ENCODE measurements around the gene ISG15.

Gene ISG15

GRCh38 chr1:970242-970972 lies 42.9 kb upstream of the ISG15 start:
- DNase-seq, result no peak

DNA sequence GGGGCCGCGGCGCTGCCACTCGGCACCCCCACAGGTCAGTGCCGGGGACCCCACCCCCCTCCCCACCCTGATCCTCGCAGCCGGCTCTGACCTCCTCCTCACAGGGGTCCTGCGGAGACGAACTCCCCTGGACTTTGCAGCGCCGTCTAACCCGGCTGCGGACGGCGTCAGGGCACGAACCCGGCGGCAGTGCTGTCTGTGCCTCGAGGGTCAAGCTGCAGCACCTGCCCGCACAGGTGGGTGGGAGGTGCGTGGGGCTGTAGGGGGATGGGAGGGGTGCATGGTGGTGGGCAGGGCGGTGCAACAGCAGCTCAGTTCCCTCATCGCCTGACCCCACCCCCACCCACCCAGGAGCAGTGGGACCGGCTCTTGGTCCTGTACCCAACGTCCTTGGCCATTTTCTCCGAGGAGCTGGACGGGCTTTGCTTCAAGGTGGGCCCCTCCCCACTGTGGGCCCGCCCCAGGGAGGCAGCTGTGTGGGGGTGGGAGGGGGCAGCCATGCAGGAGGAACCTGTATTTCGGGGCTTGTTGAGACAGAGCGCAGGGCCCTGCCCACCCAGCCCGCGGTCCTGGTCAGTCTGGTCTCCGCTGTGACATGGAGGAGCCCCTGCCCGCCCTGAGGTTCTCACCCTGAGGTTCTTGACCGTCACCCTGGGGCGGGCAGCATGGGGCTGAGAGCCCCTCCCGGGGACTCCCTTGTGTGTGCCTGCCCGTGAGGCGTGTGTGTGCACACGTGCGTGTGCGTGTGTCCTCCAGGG lies 42.1 kb upstream of the ISG15 start:
- no peaks in the 10 kb centered on the region for H3K36me3 ChIP-seq (ENCODE audit: control insufficient read depth, insufficient read depth, low read length)
- no peak overlapping the region for H3K4me3 ChIP-seq (ENCODE audit: insufficient read depth, low read depth, low read length, poor library complexity, severe bottlenecking)
- H3K27me3 ChIP-seq (replicated peaks; ENCODE audit: control insufficient read depth, insufficient read depth, low read length, poor library complexity, severe bottlenecking), result no peaks in the 10 kb centered on the region
- no peak overlapping the region for H3K27ac ChIP-seq (ENCODE audit: insufficient read depth, low read length, poor library complexity, severe bottlenecking)
- H3K4me1 ChIP-seq (ENCODE audit: control insufficient read depth, insufficient read depth, low read length, poor library complexity, severe bottlenecking), result peaks cover 16% of the 10 kb centered on the region
- DNase-seq, result no peak
- no peaks in the 10 kb centered on the region for H3K9me3 ChIP-seq (ENCODE audit: control insufficient read depth, low read length)

More at GRCh38 chr1:970242-970972, 42.9 kb upstream of the ISG15 start:
- no peak overlapping the region for H3K27ac ChIP-seq (ENCODE audit: insufficient read depth, low read length, poor library complexity, severe bottlenecking)
- no peaks in the 10 kb centered on the region for H3K9me3 ChIP-seq (ENCODE audit: control insufficient read depth, low read length)
- H3K4me3 ChIP-seq (ENCODE audit: insufficient read depth, low read depth, low read length, poor library complexity, severe bottlenecking), result no peak overlapping the region
- H3K4me1 ChIP-seq (ENCODE audit: control insufficient read depth, insufficient read depth, low read length, poor library complexity, severe bottlenecking), result peaks cover 11% of the 10 kb centered on the region
- no peaks in the 10 kb centered on the region for H3K27me3 ChIP-seq (replicated peaks; ENCODE audit: control insufficient read depth, insufficient read depth, low read length, poor library complexity, severe bottlenecking)
- H3K36me3 ChIP-seq (ENCODE audit: control insufficient read depth, insufficient read depth, low read length), result no peaks in the 10 kb centered on the region

DNA sequence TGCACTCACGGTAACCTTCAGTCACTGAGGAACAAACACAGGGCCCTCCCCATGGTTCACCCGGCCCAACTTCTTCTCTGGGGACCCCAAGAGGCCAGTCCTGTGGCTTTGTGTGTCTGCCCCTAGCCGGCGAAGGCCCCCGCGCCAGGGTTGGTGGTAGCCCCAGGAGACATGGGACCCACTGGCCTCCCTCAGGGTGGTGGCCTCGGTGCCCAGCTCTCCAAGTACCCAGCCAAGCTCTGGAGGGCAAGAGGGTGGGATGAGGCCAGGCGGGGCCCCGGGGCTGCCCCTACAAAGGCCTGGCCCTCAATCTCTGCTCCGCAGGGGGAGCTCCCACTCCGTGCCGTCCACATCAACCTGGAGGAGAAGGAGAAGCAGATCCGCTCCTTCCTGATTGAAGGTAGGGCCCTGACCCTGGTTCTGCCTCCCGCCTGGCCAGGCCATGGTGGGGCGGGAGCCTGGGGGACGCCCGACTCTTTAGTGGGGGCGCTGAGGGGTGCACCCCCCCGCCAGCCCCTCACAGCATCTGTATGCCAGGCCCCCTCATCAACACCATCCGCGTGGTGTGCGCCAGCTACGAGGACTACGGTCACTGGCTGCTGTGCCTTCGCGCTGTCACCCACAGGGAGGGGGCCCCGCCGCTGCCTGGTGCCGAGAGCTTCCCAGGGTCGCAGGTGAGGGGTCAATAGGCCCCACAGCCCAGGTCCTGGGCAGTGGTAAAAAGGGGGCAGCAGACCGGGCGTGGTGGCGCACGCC lies 41.4 kb upstream of the ISG15 start:
- no peaks in the 10 kb centered on the region for H3K27me3 ChIP-seq (replicated peaks; ENCODE audit: control insufficient read depth, insufficient read depth, low read length, poor library complexity, severe bottlenecking)
- no peak overlapping the region for H3K4me3 ChIP-seq (ENCODE audit: insufficient read depth, low read depth, low read length, poor library complexity, severe bottlenecking)
- H3K36me3 ChIP-seq (ENCODE audit: control insufficient read depth, insufficient read depth, low read length), result no peaks in the 10 kb centered on the region
- no peak overlapping the region for H3K27ac ChIP-seq (ENCODE audit: insufficient read depth, low read length, poor library complexity, severe bottlenecking)
- no peak for DNase-seq
- peaks cover 15% of the 10 kb centered on the region for H3K4me1 ChIP-seq (ENCODE audit: control insufficient read depth, insufficient read depth, low read length, poor library complexity, severe bottlenecking)
- no peaks in the 10 kb centered on the region for H3K9me3 ChIP-seq (ENCODE audit: control insufficient read depth, low read length)

GRCh38 chr1:972726-973458 lies 40.4 kb upstream of the ISG15 start:
- Histone ChIP-seq H3K9me3 (ENCODE audit: control insufficient read depth, low read length) (no peaks in the 10 kb centered on the region), H3K36me3 (ENCODE audit: control insufficient read depth, insufficient read depth, low read length) (no peaks in the 10 kb centered on the region), H3K27ac (ENCODE audit: insufficient read depth, low read length, poor library complexity, severe bottlenecking) (no peak overlapping the region)

GRCh38 chr1:973459-974292 lies 39.6 kb upstream of the ISG15 start:
- Histone ChIP-seq H3K27ac (ENCODE audit: insufficient read depth, low read length, poor library complexity, severe bottlenecking) (no peak overlapping the region), H3K9me3 (ENCODE audit: control insufficient read depth, low read length) (no peaks in the 10 kb centered on the region), H3K36me3 (ENCODE audit: control insufficient read depth, insufficient read depth, low read length) (no peaks in the 10 kb centered on the region), H3K27me3 (replicated peaks; ENCODE audit: control insufficient read depth, insufficient read depth, low read length, poor library complexity, severe bottlenecking) (no peaks in the 10 kb centered on the region), H3K4me3 (ENCODE audit: insufficient read depth, low read depth, low read length, poor library complexity, severe bottlenecking) (no peak overlapping the region), H3K4me1 (ENCODE audit: control insufficient read depth, insufficient read depth, low read length, poor library complexity, severe bottlenecking) (peaks cover 10% of the 10 kb centered on the region)
- DNase-seq, result no peak

More at GRCh38 chr1:972726-973458, 40.4 kb upstream of the ISG15 start:
- Histone ChIP-seq H3K4me3 (ENCODE audit: insufficient read depth, low read depth, low read length, poor library complexity, severe bottlenecking) (no peak overlapping the region), H3K4me1 (ENCODE audit: control insufficient read depth, insufficient read depth, low read length, poor library complexity, severe bottlenecking) (peaks cover 10% of the 10 kb centered on the region), H3K27me3 (replicated peaks; ENCODE audit: control insufficient read depth, insufficient read depth, low read length, poor library complexity, severe bottlenecking) (no peaks in the 10 kb centered on the region)
- DNase-seq, result no peak

GRCh38 chr1:974293-974640 lies 39.0 kb upstream of the ISG15 start:
- no peak for DNase-seq
- no peaks in the 10 kb centered on the region for H3K27me3 ChIP-seq (replicated peaks; ENCODE audit: control insufficient read depth, insufficient read depth, low read length, poor library complexity, severe bottlenecking)
- H3K4me1 ChIP-seq (ENCODE audit: control insufficient read depth, insufficient read depth, low read length, poor library complexity, severe bottlenecking), result peaks cover 10% of the 10 kb centered on the region

GRCh38 chr1:974687-975328 lies 38.5 kb upstream of the ISG15 start:
- Histone ChIP-seq H3K27ac (ENCODE audit: insufficient read depth, low read length, poor library complexity, severe bottlenecking) (no peak overlapping the region), H3K4me3 (ENCODE audit: insufficient read depth, low read depth, low read length, poor library complexity, severe bottlenecking) (no peak overlapping the region), H3K9me3 (ENCODE audit: control insufficient read depth, low read length) (no peaks in the 10 kb centered on the region), H3K27me3 (replicated peaks; ENCODE audit: control insufficient read depth, insufficient read depth, low read length, poor library complexity, severe bottlenecking) (no peaks in the 10 kb centered on the region), H3K36me3 (ENCODE audit: control insufficient read depth, insufficient read depth, low read length) (no peaks in the 10 kb centered on the region), H3K4me1 (ENCODE audit: control insufficient read depth, insufficient read depth, low read length, poor library complexity, severe bottlenecking) (peaks cover 10% of the 10 kb centered on the region)
- no peak for DNase-seq

More at GRCh38 chr1:974293-974640, 39.0 kb upstream of the ISG15 start:
- Histone ChIP-seq H3K4me3 (ENCODE audit: insufficient read depth, low read depth, low read length, poor library complexity, severe bottlenecking) (no peak overlapping the region), H3K9me3 (ENCODE audit: control insufficient read depth, low read length) (no peaks in the 10 kb centered on the region), H3K36me3 (ENCODE audit: control insufficient read depth, insufficient read depth, low read length) (no peaks in the 10 kb centered on the region), H3K27ac (ENCODE audit: insufficient read depth, low read length, poor library complexity, severe bottlenecking) (no peak overlapping the region)

GRCh38 chr1:975365-975764 lies 37.9 kb upstream of the ISG15 start:
- no peak for DNase-seq
- no peaks in the 10 kb centered on the region for H3K36me3 ChIP-seq (ENCODE audit: control insufficient read depth, insufficient read depth, low read length)
- H3K27me3 ChIP-seq (replicated peaks; ENCODE audit: control insufficient read depth, insufficient read depth, low read length, poor library complexity, severe bottlenecking), result no peaks in the 10 kb centered on the region
- H3K27ac ChIP-seq (ENCODE audit: insufficient read depth, low read length, poor library complexity, severe bottlenecking), result no peak overlapping the region
- peaks cover 10% of the 10 kb centered on the region for H3K4me1 ChIP-seq (ENCODE audit: control insufficient read depth, insufficient read depth, low read length, poor library complexity, severe bottlenecking)
- no peak overlapping the region for H3K4me3 ChIP-seq (ENCODE audit: insufficient read depth, low read depth, low read length, poor library complexity, severe bottlenecking)
- H3K9me3 ChIP-seq (ENCODE audit: control insufficient read depth, low read length), result no peaks in the 10 kb centered on the region

All from effector memory CD4-positive, alpha-beta T cell (primary cell).